GM12878 (cell line): ENCODE results near the gene PALD1. TPM values are rescaled to one million over a fixed set of nuclear protein-coding genes. Genes with fewer than 3 reads are reported as not detected.

Experiments used
- ATAC-seq: fragments of 200-7000 bp; cut with Tn5 transposase; 3 replicates; pipeline ENCODE4 v1.9.1; 2020; ENCODE audit warnings: mild to moderate bottlenecking, moderate library complexity
- BruUV-seq: library from RNA; stranded (reverse); fragments of 400-500 nt; replicated peaks from 2 replicates; lab custom pipeline; 2021; lab: Mats Ljungman, UMichigan
- CTCF ChIA-PET: fragments of 300-600 bp; sonication (Branson Sonifier 250); formaldehyde crosslinking; extraction: SDS; loops from one replicate; lab custom pipeline; 2021; ENCODE audit warnings: inconsistent platforms; lab: Yijun Ruan, JAX
- POLR2A ChIA-PET: fragments of 350-600 bp; formaldehyde crosslinking; extraction: SDS; loops from one replicate; lab custom pipeline; 2021; ENCODE audit warnings: inconsistent platforms; lab: Charles Lee
- RAD21 ChIA-PET: fragments of 300-600 bp; sonication (Branson Sonifier 250); formaldehyde crosslinking; loops from one replicate; lab custom pipeline; 2023; ENCODE audit warnings: antibody characterized with exemption; ENCODE audit not compliant: unreplicated experiment; lab: Charles Lee
- SMC1A ChIA-PET: fragments of 300-600 bp; sonication (Branson Sonifier 250); formaldehyde crosslinking; loops from one replicate; lab custom pipeline; 2023; ENCODE audit not compliant: unreplicated experiment, uncharacterized antibody; lab: Charles Lee
- DNase-seq: peaks from one replicate; pipeline ENCODE4 v3.0.0-alpha.2; 2011; ENCODE audit warnings: low read depth, low spot score
- FAIRE-seq: peaks from 3 replicates; lab custom pipeline; 2011; peaks lifted over from hg19 to GRCh38; lab: Jason Lieb, UNC
- H2AFZ ChIP-seq: 2 replicates; pipeline ENCODE4 v1.6.0; 2011; ENCODE audit warnings: low read depth, low read length, control low read depth; ENCODE audit not compliant: control insufficient read depth
- H3K27ac ChIP-seq: 2 replicates; pipeline ENCODE4 v1.5.1; 2011; ENCODE audit warnings: control low read depth; ENCODE audit not compliant: control insufficient read depth, insufficient read depth
- H3K27me3 ChIP-seq, 2 experiments: replicated peaks in 1 of 2; 2 replicates each; pipeline versions ENCODE4 v1.6.0 to v1.6.1; 2011; ENCODE audit warnings: low read length in 1 of 2; ENCODE audit not compliant: control insufficient read depth in 2 of 2, insufficient read depth in 2 of 2
- H3K36me3 ChIP-seq, 2 experiments: 2 replicates each; pipeline ENCODE4 v1.5.1; 2011; ENCODE audit warnings: low read length in 1 of 2; ENCODE audit not compliant: control insufficient read depth in 2 of 2, insufficient read depth in 2 of 2
- H3K4me1 ChIP-seq: 2 replicates; pipeline ENCODE4 v1.6.1; 2011; ENCODE audit warnings: mild to moderate bottlenecking, low read length, moderate library complexity, mixed read lengths; ENCODE audit not compliant: control insufficient read depth, insufficient read depth
- H3K4me2 ChIP-seq: 2 replicates; pipeline ENCODE4 v1.6.0; 2011; ENCODE audit warnings: control low read depth; ENCODE audit not compliant: control insufficient read depth, insufficient read depth
- H3K4me3 ChIP-seq: fragments of 200-600 bp; sonication (generic); 2 replicates; pipeline ENCODE4 v1.5.1; 2016
- H3K79me2 ChIP-seq: 2 replicates; pipeline ENCODE4 v1.6.0; 2011; ENCODE audit warnings: low read length; ENCODE audit not compliant: control insufficient read depth, insufficient read depth
- H3K9ac ChIP-seq: 2 replicates; pipeline ENCODE4 v1.8.0; 2011; ENCODE audit warnings: low read length, control low read depth, mixed read lengths; ENCODE audit not compliant: control insufficient read depth, insufficient read depth
- H3K9me3 ChIP-seq: replicated peaks from 3 replicates; pipeline ENCODE4 v1.5.1; 2011; ENCODE audit warnings: mild to moderate bottlenecking, low read length; ENCODE audit not compliant: control insufficient read depth, insufficient read depth
- H4K20me1 ChIP-seq: 2 replicates; pipeline ENCODE4 v1.6.0; 2011; ENCODE audit not compliant: control insufficient read depth, insufficient read depth
- ASH2L ChIP-seq: fragments of 300-600, 200-600 bp; sonication (generic); IDR thresholded peaks from 2 replicates; pipeline ENCODE4 v1.6.1; 2017; ENCODE audit warnings: low read depth, mild to moderate bottlenecking, borderline replicate concordance
- BCL11A ChIP-seq: IDR thresholded peaks from 2 replicates; pipeline ENCODE4 v1.6.1; 2011; ENCODE audit warnings: low read depth, low read length
- EZH2 ChIP-seq: IDR thresholded peaks from 2 replicates; pipeline ENCODE4 v1.6.1; 2012; ENCODE audit warnings: low read depth, mild to moderate bottlenecking, control low read depth, inconsistent platforms, low read length, borderline replicate concordance; ENCODE audit not compliant: control insufficient read depth
- GATAD2B ChIP-seq: fragments of 450-650 bp; conservative IDR thresholded peaks from 2 replicates; pipeline ENCODE4 v1.6.1; 2017; ENCODE audit warnings: low read depth, mild to moderate bottlenecking, moderate library complexity
- HSF1 ChIP-seq: fragments of 150-350 bp; IDR thresholded peaks from 2 replicates; pipeline ENCODE4 v1.6.1; 2014; ENCODE audit warnings: mild to moderate bottlenecking, low read depth, low read length
- IRF4 ChIP-seq: IDR thresholded peaks from 2 replicates; pipeline ENCODE4 v1.6.1; 2011; ENCODE audit warnings: low read depth, low read length
- KDM1A ChIP-seq: fragments of 200-600 bp; sonication (generic); IDR thresholded peaks from 2 replicates; pipeline ENCODE4 v1.6.1; 2016; ENCODE audit warnings: borderline replicate concordance
- KLF5 ChIP-seq: fragments of 450-650 bp; IDR thresholded peaks from 2 replicates; pipeline ENCODE4 v1.6.1; 2014; ENCODE audit warnings: mild to moderate bottlenecking; ENCODE audit not compliant: partially characterized antibody
- NFYA ChIP-seq: IDR thresholded peaks from 2 replicates; pipeline ENCODE4 v1.6.1; 2011; ENCODE audit warnings: low read depth, mild to moderate bottlenecking, low read length, improper control_type of control experiment, borderline replicate concordance
- POLR2AphosphoS5 ChIP-seq: IDR thresholded peaks from 2 replicates; pipeline ENCODE4 v1.6.1; 2011; ENCODE audit warnings: mild to moderate bottlenecking, low read length, inconsistent platforms
- POU2F2 ChIP-seq: IDR thresholded peaks from 3 replicates; pipeline ENCODE4 v1.6.1; 2011; ENCODE audit warnings: low read depth, mild to moderate bottlenecking, low read length, borderline replicate concordance
- RFX5 ChIP-seq: IDR thresholded peaks from 2 replicates; pipeline ENCODE4 v1.6.1; 2011; ENCODE audit warnings: low read depth, low read length, improper control_type of control experiment
- YBX1 ChIP-seq: fragments of 450-650 bp; IDR thresholded peaks from 2 replicates; pipeline ENCODE4 v1.6.1; 2016; ENCODE audit warnings: antibody characterized with exemption
- ZNF274 ChIP-seq: IDR thresholded peaks from one replicate; pipeline ENCODE4 v1.8.0; 2011; ENCODE audit not compliant: insufficient read length, insufficient read depth
- WGBS: methylation state at CpG from one replicate; pipeline ENCODE4 v1.1.6; 2016; ENCODE audit warnings: low lambda C conversion rate; ENCODE audit not compliant: insufficient replicate concordance, insufficient coverage; ENCODE audit errors: missing lambda C conversion rate; 5-methylcytosine and 5-hydroxymethylcytosine counted together
- in situ Hi-C: fragments of 300-500 bp; cut with MboI; formaldehyde crosslinking; loops from 9 replicates; pipeline ENCODE4 v1.14.3; 2018; ENCODE audit warnings: mixed read lengths
- intact Hi-C: fragments of 100-400 bp; cut with micrococcal nuclease; formaldehyde crosslinking; loops from one replicate; pipeline ENCODE4 v1.14.2; 2022; ENCODE audit not compliant: unreplicated experiment
- polyA plus RNA-seq, 11 experiments: library from polyadenylated mRNA; depleted of rRNA in 4 of 11; unstranded in 6 of 11; stranded (reverse) in 5 of 11; fragments of >200 nt; fragmentation: Nextera tagmentation in 4 of 11; fragmentation: Illumina TruSeq in 1 of 11; extraction: Ambion mirVana in 4 of 11; extraction: Trizol in 1 of 11; gene quantifications; 1 replicate in 1 of 11; 2 replicates in 10 of 11; pipeline versions ENCODE4 v1.2.1 to v1.2.3, GENCODE V29; 2011 to 2016; ENCODE audit warnings: inconsistent platforms in 2 of 11, missing spikeins in 2 of 11, low read depth in 1 of 11
- total RNA-seq, 4 experiments: library from RNA; depleted of rRNA in 3 of 4; stranded (reverse); fragments of >200 nt in 3 of 4; fragmentation: Illumina TruSeq in 1 of 4; extraction: Trizol in 1 of 4; gene quantifications; 2 replicates each; pipeline versions ENCODE4 v1.2.1 to v1.2.3, GENCODE V29; 2013 to 2021

PALD1 gene
- total and polyA plus RNA-seq, 10 of the 15 experiments (the other 5 are each of a cell fraction or from before 2014, with no cell fraction given): 0.43 to 20.9 (median 9.0) TPM

- Histone ChIP-seq H2AFZ (no peak overlapping the region), H3K27ac (peak overlapping the region; percentile 89; the same call in 1 of the 2 replicates), H3K36me3 (no peaks in the 10 kb centered on the region; a peak in 1 of 4 replicates), H3K9ac (no peak overlapping the region), H3K4me1 (peaks cover 56% of the 10 kb centered on the region), H3K27me3 (no peaks in the 10 kb centered on the region), H3K79me2 (peaks cover 19% of the 10 kb centered on the region), H4K20me1 (no peaks in the 10 kb centered on the region), H3K4me2 (no peak overlapping the region; the same call in 1 of the 2 replicates), H3K9me3 (no peaks in the 10 kb centered on the region), H3K4me3 (no peak overlapping the region)
- TF ChIP-seq KDM1A (no peak), YBX1 (no peak), KLF5 (no peak), NFYA (no peak), POLR2AphosphoS5 (no peak), ASH2L (no peak), GATAD2B (no peak), POU2F2 (no peak), RFX5 (no peak), IRF4 (no peak), BCL11A (no peak), EZH2 (no peak), HSF1 (no peak), ZNF274 (no peak)
- CTCF ChIA-PET: interaction anchor here (0.8 to 1.6 kb wide), 4 partner anchors 10 to 90 kb away, joined by 3 to 5 read pairs (median 3); no protein-coding TSS in a partner anchor
- ATAC-seq (no peak), DNase-seq (no peak), FAIRE-seq (no peak)
- intact Hi-C loops: loop anchor here (2.0 kb wide), 1 partner anchor 17 kb away; the partner anchor contains the start of gene PALD1
- no TSS peak for BruUV-seq
- 97% methylated on average over 4 of the region's 4 CpGs for WGBS
- SMC1A ChIA-PET: interaction anchor here (0.6 to 2.7 kb wide), 7 partner anchors 8 to 82 kb away, joined by 3 to 7 read pairs (median 4); no protein-coding TSS in a partner anchor
- RAD21 ChIA-PET: interaction anchor here (0.8 to 3.1 kb wide), 3 partner anchors 15 to 35 kb away, joined by 3 to 27 read pairs (median 7); partner anchors contain the start of gene PALD1
- POLR2A ChIA-PET: interaction anchor here (0.6 to 4.5 kb wide), 5 partner anchors 9 to 69 kb away, joined by 3 to 38 read pairs (median 4); partner anchors contain the start of gene PALD1
- in situ Hi-C loops: no loop called here
Measured at GRCh38 chr10:70495691-70496261, 17.2 kb downstream of the PALD1 start.
